ENCODE results near the gene WDR36.

Gene WDR36

DNA sequence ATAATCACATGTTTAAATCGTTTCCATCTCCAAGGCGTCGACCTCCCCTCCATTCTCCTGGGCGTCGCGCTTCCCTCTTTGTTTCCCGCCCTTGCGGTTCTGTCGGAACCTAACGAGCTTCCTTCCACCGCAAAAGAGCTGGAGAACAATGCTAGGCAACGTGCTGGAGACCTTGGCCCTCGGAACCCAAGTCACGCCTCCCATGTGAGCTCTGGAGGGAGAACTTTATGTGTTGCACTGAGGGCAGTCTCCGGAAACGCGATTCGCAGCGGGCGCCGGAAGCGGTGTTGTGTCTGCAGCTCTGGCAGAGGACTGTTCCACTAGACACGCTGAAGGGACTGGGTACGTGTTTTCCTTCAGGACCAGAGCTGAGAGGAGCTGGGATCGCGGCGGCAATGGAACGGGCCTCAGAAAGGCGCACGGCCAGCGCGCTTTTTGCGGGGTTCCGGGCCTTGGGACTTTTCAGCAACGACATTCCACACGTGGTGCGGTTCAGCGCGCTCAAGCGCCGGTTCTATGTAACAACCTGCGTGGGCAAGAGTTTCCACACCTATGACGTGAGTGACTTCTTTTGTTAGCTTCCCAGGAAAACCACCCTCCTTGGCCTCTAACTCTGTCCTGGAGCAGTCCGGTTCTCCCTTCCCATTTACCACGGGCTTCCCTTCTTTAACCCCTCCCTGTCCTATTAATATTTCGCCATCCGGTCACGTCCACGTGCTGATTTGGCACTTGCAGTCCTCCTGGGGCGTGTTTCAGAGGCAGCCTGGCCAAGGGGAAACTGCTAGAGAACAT lies at the start of gene WDR36:
Gene WDR36 (plus strand): TSS at position 287 of the 792 bp plus-strand sequence. CDS start 109 bp downstream, at position 396.
- DNase-seq = peak; percentile 93

DNA sequence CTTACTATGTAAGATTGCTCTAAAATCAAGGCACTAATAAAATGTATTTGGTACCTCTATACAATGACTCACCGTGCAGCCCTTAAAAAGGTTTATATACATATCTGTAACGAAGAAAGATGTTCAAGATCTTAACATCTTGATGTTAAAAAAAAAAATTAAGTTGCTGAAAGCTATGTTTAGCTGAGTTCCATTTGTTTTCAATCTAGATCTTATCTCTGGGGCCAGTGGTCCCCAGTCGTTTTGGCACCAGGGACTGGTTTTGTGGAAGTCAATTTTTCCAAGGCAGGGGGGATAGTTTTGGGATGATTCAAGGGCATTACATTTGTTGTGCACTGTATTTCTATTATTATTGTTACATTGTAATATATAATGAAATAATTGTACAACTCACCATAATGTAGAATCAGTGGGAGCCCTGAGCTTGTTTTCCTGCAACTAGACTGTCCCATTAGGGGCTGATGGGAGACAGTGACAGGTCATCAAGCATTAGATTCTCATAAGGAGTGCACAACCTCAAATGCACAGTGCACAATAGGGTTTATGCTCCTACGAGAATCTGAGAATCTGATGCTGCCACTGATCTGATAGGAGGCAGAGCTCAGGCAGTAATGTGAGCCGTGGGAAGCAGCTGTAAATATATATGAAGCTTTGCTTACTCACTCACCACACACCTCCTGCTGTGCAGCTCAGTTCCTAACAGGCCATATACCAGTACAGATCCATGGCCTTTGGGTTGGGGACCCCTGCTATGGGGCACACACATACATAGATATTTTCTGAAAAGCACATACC lies 48.2 kb upstream of the WDR36 start:
- no peak for DNase-seq

DNA sequence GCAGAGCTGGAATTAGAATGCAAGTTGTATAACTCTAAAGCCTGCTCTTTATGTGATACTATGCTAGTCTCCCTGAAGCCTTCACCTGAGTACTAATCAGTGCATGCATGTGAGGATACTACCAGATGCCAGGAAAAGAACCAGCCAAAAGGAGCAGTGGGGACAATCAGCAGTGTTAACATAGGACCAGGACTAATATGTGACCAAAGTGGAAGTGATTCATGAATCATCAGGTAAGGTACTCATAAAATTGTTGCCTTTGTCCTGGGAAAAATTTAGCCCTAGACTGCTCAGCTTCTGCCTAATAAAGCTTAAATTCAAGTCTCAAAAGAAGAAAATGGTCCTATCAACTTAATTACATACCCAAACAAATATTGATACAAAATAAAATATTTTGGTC lies 34.1 kb upstream of the WDR36 start:
- no peak for DNase-seq

DNA sequence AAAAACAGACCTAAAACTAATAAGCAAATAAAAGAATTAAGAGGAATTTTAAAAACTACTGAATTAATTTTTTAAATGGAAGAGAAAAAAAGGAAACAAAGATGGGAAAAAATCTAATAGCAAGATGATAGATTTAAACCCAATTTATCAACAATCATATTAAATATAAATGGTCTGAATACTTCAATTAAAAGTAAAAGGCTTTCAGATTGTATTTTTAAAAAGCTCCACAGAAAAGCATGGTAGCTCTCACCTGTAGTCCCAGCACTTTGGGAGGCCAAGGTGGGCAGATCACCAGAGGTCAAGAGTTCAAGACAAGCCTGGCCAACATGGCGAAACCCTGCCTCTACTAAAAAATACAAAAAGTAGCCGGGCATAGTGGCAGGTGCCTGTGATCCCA lies 32.0 kb upstream of the WDR36 start:
- DNase-seq = no peak

DNA sequence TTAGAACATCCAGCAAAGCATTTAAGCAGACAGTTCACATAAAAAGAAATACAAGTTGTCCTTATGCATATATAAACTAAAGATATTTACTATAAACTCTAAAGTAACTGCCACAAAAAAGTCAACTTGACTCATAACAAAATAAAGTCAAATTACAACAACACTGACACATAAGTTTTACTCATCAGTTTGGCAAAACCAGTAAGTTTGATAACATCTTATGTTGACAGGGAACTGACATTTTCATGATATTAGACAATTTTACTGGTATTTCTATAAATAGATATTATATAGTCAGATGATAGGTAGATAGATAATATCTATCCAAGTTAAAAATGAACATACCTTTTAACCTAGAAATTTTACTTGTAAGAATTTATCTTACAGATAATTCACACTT lies 30.5 kb upstream of the WDR36 start:
- DNase-seq = no peak

DNA sequence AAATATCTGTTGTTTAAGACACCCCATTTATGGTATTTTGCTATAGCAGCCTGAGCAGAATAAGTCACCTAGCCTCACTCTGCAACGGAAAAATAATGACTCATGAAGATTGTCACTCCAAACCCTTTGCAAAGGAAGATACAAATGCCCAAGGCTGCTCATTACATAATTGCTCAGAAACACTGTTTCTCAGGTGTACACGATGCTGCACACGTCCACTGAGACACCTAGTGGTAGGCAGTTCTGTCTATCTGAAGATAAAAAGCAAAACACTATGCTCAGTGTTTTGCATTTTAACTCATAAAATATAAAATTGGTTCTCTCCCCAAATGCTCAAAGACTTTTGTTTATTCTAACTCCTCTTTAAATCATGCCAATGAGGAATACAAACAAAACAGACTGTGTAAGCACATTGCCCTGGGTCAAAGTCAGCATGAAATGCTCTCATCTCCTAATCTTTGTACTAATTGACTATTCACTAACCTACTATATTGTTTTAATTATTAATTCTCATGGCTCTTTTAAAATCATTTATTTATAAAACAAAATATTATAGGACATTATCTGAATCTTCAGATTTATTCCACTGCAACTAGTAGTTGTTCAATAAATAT lies 28.3 kb upstream of the WDR36 start:
- peak; percentile 8 for DNase-seq

DNA sequence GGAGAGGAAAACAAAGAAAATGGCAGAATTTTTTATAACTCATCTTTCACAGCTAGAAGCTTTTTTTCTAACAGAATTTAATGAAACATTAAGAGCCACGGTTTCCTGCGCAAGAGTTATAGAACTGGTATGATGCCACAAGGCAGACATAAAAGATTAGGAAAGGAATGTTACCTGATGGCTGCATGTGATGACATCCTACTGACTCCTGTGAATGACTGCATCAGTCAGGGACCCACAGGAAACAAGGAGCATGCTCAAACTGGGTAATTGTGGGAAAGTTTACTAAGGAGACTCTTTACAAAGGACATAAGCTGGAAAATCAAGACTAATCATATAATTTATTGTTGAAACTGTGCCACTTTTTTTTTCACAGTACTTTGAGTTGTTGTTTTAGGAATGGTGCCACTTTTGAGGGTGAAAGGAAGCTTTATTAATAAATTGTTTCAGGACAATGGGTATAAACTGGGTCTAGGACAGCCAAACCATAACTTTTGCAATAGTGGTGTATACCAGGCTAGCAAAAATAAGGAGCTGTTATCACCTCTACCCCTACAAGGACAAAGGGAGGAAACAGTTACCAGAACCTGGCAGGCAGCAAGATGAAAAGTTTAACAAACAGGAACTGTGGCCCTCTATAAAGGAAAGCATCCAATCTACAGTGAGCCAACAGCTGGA lies 25.7 kb upstream of the WDR36 start:
- no peak for DNase-seq

DNA sequence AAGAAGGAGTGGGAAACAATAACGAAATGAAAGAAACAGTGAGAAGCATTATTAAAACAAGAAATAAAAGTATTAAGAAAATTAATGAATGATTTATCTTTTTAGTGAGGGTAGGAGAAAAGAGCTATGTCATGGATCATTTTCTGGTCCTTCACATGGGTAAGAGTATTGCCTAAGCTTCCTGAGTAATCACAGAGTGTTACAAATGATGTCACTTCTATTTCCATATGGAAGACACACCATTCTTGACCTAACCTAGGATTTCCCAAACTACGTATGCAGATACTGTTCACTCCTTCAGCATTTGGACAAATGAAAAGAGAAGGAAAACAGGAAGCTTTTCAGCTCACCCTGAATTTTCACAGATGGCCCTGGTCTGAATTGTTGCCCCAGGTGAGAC lies 23.9 kb upstream of the WDR36 start:
- no peak for DNase-seq

DNA sequence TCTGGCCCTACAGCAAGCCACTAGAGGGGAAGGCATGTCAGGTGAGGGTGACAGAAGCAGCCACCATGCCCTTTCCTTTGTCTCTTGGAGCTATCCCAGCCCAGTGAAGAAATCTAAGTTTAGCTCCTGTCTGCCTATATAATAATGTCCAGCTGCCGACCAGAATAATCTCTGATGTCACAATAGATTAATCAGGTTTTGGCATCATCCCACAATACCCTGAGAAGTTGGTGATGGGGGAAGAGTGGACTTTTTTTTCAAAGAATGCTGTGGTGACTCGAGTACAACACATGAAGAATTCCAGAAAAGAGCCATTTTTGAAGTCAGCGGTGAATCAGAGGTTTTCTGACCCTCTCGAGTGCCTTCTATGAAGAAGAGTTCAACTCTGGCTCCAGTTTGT lies 22.3 kb upstream of the WDR36 start:
- no peak for DNase-seq

DNA sequence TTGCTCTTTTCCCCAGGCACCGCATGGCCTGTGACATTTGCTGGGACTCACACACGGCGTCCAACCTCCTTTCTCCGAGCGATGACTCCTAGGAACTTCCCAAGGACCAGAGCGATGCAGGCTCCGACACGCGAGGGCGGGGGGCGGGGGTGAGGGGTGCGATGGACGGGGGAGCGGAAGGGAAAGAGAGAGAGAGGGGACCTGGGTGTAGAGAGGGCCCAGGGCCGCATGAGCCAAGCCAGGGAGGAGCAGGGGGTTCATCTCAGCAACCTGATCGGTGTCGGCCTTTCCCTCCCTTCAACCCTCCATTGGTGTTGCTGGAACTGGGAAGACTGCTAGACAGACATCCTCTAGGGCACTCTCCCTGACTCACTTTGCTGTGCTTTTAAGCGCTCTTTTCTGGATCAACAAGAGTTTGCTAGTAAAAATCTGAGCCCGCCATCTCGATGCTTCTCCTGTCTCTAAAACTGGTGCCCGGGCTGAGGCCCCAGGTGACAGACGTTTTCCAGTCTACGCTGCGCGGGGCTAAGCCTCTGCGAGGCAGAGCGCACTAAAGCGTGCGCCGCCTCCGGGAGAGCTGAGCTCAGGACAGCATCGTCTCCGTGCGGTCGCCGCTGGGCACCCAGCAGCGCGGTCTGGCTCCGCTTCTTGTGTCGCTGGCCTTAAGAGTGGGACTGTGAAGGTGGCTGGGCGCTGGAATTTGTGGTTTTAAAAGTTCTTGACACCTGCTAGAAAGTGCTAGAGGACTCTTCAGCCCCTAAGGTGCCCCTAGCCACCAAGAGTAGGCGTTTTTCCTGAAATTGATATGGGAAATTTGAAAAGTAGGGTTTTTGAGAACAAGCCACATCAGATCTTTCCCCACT lies 21.6 kb upstream of the WDR36 start:
- peak; percentile 14 for DNase-seq

DNA sequence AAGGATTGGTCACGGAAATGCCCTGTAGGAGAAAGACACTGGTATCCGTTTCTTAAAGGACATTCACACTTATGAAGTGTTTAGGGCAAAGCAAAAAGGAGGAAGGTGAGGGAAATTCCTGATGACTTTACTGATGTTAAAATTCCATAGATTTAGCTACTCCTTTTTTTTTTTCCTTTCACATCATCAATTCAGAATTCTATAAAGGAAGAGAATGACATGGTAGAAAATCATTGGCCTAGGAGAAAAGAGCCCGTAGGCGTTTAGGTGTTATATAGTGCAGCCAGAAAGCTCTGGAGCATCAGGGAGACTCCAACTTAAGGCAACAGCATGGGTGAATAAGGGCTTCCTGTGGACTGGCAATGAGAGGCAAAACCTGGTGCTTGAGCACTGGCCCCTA lies 20.7 kb upstream of the WDR36 start, which contains the start of gene TSLP:
Gene TSLP (plus strand): TSS at position 301 of the 400 bp plus-strand sequence. CDS start 178 bp downstream, outside the sequence.
- no peak for DNase-seq

DNA sequence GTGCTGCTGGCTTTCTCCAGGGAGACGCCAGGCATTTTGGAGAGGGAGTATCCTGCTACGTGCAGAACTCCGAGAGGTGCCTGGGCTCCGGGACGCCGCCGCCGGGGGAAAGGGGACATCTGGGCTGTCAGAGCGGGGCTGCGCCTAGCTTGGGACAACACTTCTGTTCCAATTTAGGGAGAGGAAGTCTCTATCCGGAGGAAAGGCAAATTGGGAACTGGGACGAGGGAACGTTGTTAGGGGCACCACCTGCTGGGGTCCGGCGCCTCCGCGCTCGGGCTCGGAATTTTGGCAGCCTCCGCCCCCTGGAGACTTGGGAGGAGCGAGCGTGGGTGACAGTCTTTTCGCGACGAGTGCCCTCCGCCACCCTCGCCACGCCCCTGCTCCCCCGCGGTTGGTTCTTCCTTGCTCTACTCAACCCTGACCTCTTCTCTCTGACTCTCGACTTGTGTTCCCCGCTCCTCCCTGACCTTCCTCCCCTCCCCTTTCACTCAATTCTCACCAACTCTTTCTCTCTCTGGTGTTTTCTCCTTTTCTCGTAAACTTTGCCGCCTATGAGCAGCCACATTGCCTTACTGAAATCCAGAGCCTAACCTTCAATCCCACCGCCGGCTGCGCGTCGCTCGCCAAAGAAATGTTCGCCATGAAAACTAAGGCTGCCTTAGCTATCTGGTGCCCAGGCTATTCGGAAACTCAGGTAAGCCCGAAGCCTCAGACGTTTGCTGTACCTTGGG lies 19.0 kb upstream of the WDR36 start:
- peak; percentile 60 for DNase-seq

DNA sequence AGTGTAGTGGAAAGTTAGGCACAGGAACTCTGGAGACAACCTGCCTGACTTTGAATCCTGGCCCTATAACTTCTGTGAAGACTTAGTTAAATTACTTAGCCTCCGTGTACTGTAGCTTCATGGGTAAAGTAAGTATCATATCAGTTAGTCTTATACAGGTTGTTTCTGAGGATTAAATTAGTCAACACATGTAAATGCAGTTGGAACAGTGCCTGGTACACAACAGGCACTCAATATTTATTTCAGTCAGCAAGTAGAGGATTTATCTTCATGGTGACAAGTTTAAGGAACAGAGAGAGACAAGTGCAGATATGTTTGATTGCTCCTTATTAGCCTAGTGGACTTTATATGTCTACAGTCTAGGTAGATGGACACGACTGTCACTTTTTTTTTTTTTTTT lies 17.9 kb upstream of the WDR36 start:
- no peak for DNase-seq

DNA sequence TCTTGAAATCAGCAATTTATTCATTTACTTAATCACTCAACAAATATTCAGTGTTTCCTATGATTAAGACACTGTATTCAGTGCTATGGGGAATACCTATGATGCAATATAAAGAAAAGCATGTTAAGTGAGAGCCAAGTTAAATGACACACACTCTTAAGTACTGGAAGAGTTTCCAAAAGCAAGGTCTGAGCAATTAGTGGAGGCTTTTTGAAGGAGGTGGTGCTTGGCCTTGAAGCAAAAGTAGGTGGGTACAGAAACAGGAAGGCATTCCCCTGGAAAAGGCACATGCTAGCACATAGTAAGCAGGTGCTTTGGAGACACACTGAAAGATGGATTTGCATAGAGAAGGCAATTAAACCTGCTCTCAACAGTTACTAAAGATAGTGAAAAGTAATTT lies 16.6 kb upstream of the WDR36 start:
- no peak for DNase-seq

DNA sequence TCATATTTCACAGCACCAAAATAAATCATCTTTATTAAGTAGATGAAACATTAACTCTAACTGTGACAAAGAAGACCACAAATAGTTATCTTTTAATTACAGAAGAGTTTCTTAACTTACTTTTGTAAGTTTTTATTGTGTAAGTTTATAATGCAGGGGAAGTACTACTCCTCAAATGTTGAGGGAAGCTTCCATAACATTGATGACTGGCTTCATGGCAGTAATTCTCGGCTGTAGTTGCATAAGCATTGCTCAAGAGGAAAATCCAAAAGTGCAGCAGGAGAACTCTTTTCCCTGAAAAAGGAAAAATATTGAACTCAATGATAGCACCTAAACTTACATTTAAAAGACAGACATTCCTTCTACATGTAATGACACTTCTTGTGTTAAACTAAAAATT lies 16.1 kb upstream of the WDR36 start:
- DNase-seq = no peak

DNA sequence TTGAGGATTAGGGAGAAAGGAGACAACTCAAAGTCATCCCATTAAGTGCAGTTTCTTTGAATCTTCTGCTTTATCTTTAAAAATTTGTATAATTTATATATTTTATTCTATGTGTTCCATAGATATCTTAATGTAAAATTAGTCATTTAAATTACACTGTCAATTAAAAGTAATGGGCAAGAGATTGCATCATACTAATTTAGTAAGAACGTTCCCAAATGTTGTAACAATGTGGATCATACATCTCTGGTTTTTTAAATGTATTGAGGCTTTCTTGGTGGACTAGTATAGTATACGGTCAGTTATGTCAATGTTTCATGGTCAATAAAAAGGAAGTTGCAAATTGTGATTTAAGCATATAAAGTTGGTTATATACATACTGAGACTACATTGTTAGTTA lies 14.5 kb upstream of the WDR36 start:
- no peak for DNase-seq

DNA sequence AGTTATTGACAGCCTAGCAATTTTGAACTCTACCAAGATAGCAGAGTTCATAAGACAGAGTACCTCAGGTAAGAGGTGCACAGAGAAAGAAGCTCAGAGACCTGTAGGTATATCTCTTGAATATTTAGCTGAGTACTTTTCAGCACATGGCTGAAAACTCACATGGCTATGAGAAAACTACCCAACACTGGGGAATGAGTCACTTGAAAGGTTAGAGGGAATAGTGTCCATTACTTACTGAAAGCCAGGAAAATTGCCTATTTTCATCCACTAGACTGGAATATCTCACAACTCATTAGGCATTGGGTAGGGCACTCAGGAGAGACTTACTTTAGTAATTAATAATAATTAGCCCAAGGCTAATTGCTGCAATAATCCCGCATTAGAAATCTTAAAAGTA lies 12.3 kb upstream of the WDR36 start:
- DNase-seq = no peak

DNA sequence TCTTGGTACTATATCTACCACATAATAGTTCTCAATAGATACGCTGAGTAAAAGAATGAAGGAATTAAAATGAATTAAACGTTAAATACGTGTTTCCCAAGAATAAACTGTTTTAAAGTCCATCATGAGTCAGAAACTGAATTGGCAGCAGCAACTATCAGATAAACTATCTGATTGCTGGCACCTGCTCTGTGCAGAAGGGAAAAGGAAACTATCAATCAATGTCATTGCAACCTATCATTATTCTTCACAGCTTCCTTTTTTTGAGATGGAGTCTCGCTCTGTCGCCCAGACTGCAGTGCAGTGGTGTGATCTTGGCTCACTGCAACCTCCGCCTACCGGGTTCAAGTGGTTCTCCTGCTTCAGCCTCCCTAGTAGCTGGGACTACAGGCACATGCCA lies 8.8 kb upstream of the WDR36 start:
- no peak for DNase-seq

DNA sequence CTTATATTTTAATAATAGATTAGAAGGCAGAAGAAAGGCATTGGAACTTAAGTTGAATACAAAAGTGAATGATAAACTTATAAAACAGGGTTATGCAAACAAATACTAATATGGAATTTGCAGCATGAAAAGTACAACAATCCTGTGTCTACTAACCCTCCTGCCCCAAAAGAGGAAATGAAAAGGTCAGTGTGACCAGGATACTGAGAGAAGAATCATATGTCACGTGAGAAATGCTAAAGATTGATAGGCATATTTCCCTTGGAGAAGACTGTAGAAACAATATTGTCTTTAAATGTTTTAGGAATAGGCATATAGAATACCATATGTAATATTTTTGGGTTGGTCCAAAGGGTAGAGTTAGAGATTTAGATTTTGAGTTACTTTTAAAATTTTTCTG lies 3.8 kb downstream of the WDR36 start:
- DNase-seq = no peak

DNA sequence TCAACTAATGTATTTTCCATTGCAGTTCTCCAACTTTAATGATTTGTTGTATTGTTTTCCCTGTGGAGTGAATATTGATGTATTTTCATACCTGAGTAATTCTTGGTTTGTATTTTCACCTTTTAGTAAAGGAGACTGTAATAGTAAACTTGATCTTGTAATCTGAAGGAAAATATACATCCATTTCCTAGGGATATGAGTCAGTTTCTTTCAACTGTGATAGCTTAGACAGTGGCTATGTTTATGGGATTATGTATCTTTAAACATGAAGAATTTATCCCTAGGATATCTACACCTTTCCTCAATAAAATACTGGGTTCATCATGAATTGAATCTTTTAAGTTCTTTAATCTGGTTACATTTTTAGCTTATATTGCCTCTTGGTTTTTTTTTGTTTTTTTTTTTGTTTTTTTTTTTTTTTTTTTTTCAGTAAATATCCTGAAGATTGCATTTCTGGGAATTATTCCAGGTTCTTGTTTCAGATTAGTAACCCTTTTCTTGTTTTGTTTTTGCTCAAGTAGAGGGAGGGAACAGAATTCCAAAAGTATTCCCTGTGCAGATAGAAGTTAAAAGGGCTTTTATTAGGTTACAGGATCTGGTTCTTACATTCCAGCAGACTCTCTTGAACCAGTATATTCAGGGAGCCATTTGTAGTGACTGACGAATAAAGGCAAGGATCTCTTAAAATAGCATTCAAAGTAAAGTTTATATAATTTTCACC lies 7.1 kb downstream of the WDR36 start:
- DNase-seq = no peak

Data from activated CD4-positive, alpha-beta T cell treated with anti-CD3 and anti-CD28 coated beads, Interleukin-2, amount 50 U/mL, for 16 hours (primary cell).